ENCODE measurements around the gene FRS3. TPM values are rescaled to one million over a fixed set of nuclear protein-coding genes. Genes with fewer than 3 reads are reported as not detected.
"Not testable (repeated sequence)": the region's sequence is repeated elsewhere in the genome, so short reads cannot be mapped to it uniquely, and the experiment has no call there.

The FRS3 gene
- total RNA-seq, 1 donor from 2014 or later = 7.6 TPM

- H3K27ac Mint-ChIP-seq = no peak overlapping the region
- peaks cover 3% of the 10 kb centered on the region for H3K36me3 Mint-ChIP-seq (ENCODE audit: insufficient read depth)
- TF ChIP-seq, protein P1, sequence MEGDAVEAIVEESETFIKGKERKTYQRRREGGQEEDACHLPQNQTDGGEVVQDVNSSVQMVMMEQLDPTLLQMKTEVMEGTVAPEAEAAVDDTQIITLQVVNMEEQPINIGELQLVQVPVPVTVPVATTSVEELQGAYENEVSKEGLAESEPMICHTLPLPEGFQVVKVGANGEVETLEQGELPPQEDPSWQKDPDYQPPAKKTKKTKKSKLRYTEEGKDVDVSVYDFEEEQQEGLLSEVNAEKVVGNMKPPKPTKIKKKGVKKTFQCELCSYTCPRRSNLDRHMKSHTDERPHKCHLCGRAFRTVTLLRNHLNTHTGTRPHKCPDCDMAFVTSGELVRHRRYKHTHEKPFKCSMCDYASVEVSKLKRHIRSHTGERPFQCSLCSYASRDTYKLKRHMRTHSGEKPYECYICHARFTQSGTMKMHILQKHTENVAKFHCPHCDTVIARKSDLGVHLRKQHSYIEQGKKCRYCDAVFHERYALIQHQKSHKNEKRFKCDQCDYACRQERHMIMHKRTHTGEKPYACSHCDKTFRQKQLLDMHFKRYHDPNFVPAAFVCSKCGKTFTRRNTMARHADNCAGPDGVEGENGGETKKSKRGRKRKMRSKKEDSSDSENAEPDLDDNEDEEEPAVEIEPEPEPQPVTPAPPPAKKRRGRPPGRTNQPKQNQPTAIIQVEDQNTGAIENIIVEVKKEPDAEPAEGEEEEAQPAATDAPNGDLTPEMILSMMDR (IDR thresholded peaks at IDR 0.05; ENCODE audit: unreplicated experiment) = no peak
- no peak overlapping the region for H3K4me3 Mint-ChIP-seq (ENCODE audit: low read depth)
- no peaks in the 10 kb centered on the region for H3K9me3 Mint-ChIP-seq (ENCODE audit: low read depth)
- no peaks in the 10 kb centered on the region for H3K27me3 Mint-ChIP-seq
- DNase-seq (ENCODE audit: low spot score, unreplicated experiment) = no peak
- no peaks in the 10 kb centered on the region for H3K4me1 Mint-ChIP-seq (ENCODE audit: low read depth)
These were observed 34.3 kb upstream of the FRS3 start for GRCh38 chr6:41813956-41814355.

DNA sequence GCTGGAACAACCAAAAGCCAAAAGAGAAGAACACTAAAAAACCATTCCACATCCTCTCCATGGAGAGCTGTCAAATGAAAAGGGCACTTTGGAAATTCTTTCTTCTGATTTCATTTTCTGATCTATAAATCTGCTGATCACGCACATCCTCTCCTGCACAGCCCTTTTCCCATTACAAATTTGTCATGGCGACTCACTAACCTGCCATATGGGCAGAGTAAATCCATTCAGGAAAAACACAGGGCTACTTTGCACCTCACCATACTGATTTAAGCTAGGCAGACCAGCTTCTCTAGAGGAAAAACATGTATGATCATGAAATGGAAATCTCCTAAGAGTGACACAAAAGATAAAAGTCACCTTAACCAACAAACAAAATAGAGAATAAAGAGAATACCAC, 33.8 kb upstream of the FRS3 start:
- Mint-ChIP-seq H3K36me3 (ENCODE audit: insufficient read depth) (peaks cover 3% of the 10 kb centered on the region), H3K27ac (no peak overlapping the region), H3K4me1 (ENCODE audit: low read depth) (no peaks in the 10 kb centered on the region), H3K27me3 (no peaks in the 10 kb centered on the region), H3K4me3 (ENCODE audit: low read depth) (no peak overlapping the region), H3K9me3 (ENCODE audit: low read depth) (no peaks in the 10 kb centered on the region)
- no peak for DNase-seq (ENCODE audit: low spot score, unreplicated experiment)
- TF ChIP-seq, protein P1 (IDR thresholded peaks at IDR 0.05; ENCODE audit: unreplicated experiment) = no peak

DNA sequence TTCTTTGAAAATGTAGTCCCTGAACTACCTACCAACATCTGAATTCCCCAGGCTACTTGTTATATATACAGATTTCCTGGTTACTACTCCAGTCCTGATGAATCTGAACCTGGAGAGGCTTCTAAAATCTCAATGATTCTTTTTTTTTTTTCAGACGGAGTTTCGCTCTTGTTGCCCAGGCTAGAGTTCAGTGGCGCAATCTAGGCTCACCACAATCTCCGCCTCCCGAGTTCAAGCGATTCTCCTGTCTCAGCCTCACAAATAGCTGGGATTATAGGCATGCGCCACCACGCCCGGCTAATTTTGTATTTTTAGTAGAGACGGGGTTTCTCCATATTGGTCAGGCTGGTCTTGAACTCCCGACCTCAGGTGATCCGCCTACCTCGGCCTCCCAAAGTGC, 32.2 kb upstream of the FRS3 start:
- not testable (repeated sequence) for H3K36me3 Mint-ChIP-seq (ENCODE audit: insufficient read depth); DNase-seq (ENCODE audit: low spot score, unreplicated experiment); H3K4me1 Mint-ChIP-seq (ENCODE audit: low read depth); H3K27ac Mint-ChIP-seq; H3K4me3 Mint-ChIP-seq (ENCODE audit: low read depth); H3K9me3 Mint-ChIP-seq (ENCODE audit: low read depth); H3K27me3 Mint-ChIP-seq

DNA sequence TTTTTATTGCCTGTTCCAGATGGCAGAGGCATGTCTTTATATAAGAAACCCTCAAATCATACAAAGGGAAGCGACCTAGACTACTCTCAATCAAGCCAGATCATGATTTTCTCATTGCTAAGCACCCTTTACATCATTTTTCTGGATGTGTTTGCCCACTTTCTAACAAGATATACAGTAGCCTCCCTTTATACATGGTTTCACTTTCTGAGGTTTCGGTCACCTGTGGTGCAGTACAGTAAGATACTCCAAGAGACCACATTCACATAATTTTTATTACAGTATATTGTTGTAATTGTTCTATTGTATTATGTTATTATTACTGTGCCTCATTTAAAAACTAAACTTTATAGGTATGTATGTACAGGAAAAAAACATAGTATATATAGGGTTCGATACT, 31.4 kb upstream of the FRS3 start:
- H3K27me3 Mint-ChIP-seq = no peaks in the 10 kb centered on the region
- peaks cover 2% of the 10 kb centered on the region for H3K36me3 Mint-ChIP-seq (ENCODE audit: insufficient read depth)
- H3K9me3 Mint-ChIP-seq (ENCODE audit: low read depth) = no peaks in the 10 kb centered on the region
- H3K4me3 Mint-ChIP-seq (ENCODE audit: low read depth) = no peak overlapping the region
- TF ChIP-seq, protein P1 (IDR thresholded peaks at IDR 0.05; ENCODE audit: unreplicated experiment) = no peak
- DNase-seq (ENCODE audit: low spot score, unreplicated experiment) = no peak
- no peaks in the 10 kb centered on the region for H3K4me1 Mint-ChIP-seq (ENCODE audit: low read depth)
- H3K27ac Mint-ChIP-seq = no peak overlapping the region

- no peak overlapping the region for H3K27ac Mint-ChIP-seq
These were observed 26.4 kb upstream of the FRS3 start for GRCh38 chr6:41805830-41806774.

More at GRCh38 chr6:41805830-41806774, 26.4 kb upstream of the FRS3 start:
- TF ChIP-seq, protein P1 (IDR thresholded peaks at IDR 0.05; ENCODE audit: unreplicated experiment) = no peak
- Mint-ChIP-seq H3K36me3 (ENCODE audit: insufficient read depth) (peaks cover 2% of the 10 kb centered on the region), H3K27me3 (no peaks in the 10 kb centered on the region), H3K4me3 (ENCODE audit: low read depth) (no peak overlapping the region), H3K9me3 (ENCODE audit: low read depth) (no peaks in the 10 kb centered on the region), H3K4me1 (ENCODE audit: low read depth) (no peaks in the 10 kb centered on the region)
- DNase-seq (ENCODE audit: low spot score, unreplicated experiment) = no peak
